Esophagus squamous epithelium (tissue), 5 donors: ENCODE measurements around the gene DTX2. TPM values are rescaled to one million over a fixed set of nuclear protein-coding genes. Genes with fewer than 3 reads are reported as not detected.
A peak's percentile ranks its signal among the peaks of the same experiment; 100 is the strongest.
"Not testable (repeated sequence)": the region's sequence is repeated elsewhere in the genome, so short reads cannot be mapped to it uniquely, and the experiment has no call there.

Experiments used
- DNase-seq: peaks from one replicate; lab custom pipeline; 2025; lab: John Stamatoyannopoulos, UW
- H3K27ac ChIP-seq, 4 donors: fragments of 200-600 bp; sonication (generic); one replicate each; pipeline ENCODE4 v1.5.1; 2016 to 2019; ENCODE audit warnings: mild to moderate bottlenecking in 1 of 4
- H3K27me3 ChIP-seq, 4 donors: fragments of 200-600 bp; sonication (generic); 1 replicate in 3 of 4; 2 replicates in 1 of 4; pipeline versions ENCODE4 v1.5.1 to v1.6.0; 2017 to 2021; ENCODE audit warnings: antibody characterized with exemption in 1 of 4
- H3K36me3 ChIP-seq, 3 donors: fragments of 200-600 bp; sonication (generic); one replicate each; pipeline ENCODE4 v1.5.1; 2016 to 2019
- H3K4me1 ChIP-seq, 3 donors: fragments of 200-600 bp; sonication (generic); one replicate each; pipeline ENCODE4 v1.5.1; 2017 to 2019
- H3K4me3 ChIP-seq, 4 donors: fragments of 200-600 bp; sonication (generic); 1 replicate in 3 of 4; 2 replicates in 1 of 4; pipeline ENCODE4 v1.5.1; 2016 to 2019; ENCODE audit warnings: mild to moderate bottlenecking in 2 of 4, moderate library complexity in 1 of 4
- H3K9me3 ChIP-seq, 3 donors: fragments of 200-600 bp; sonication (generic); one replicate each; pipeline ENCODE4 v1.5.1; 2016 to 2019
- CTCF ChIP-seq, 6 experiments: fragments of 450-650 bp in 4 of 6; fragments of 200-600 bp in 2 of 6; sonication (generic) in 2 of 6; IDR thresholded peaks; one replicate each; pipeline ENCODE4 v1.5.1; 2016 to 2019; ENCODE audit warnings: antibody characterized with exemption in 6 of 6, mild to moderate bottlenecking in 4 of 6, moderate library complexity in 4 of 6
- POLR2A ChIP-seq, 4 donors: fragments of 450-650 bp; IDR thresholded peaks; one replicate each; pipeline ENCODE4 v1.6.1; 2017; ENCODE audit warnings: antibody characterized with exemption in 4 of 4, mild to moderate bottlenecking in 4 of 4, moderate library complexity in 3 of 4
- WGBS, 2 donors: methylation state at CpG; one replicate each; pipeline ENCODE4 v1.1.5; 2018; 5-methylcytosine and 5-hydroxymethylcytosine counted together
- intact Hi-C: fragments of 100-400 bp; cut with DNase I; formaldehyde crosslinking; loops from one replicate; pipeline ENCODE4 v1.15.0; 2022
- total RNA-seq, 4 donors: library from RNA; depleted of rRNA; stranded (reverse); fragments of >200 nt; gene quantifications; one replicate each; pipeline ENCODE4 v1.1.0, GENCODE V29; 2016
- donor health status: DM: yes; HTN: yes; CAD: no.

The DTX2 gene
- total RNA-seq, 4 donors from 2014 or later, result 38.7 to 107 (median 59.7) TPM

GRCh38 chr7:76430211-76430610 is 31.3 kb upstream of the DTX2 start:
- Histone ChIP-seq H3K4me1 (no peaks in the 10 kb centered on the region), H3K4me3 (no peak overlapping the region), H3K27me3 (no peaks in the 10 kb centered on the region), H3K27ac (no peak overlapping the region), H3K36me3 (no peaks in the 10 kb centered on the region), H3K9me3 (no peaks in the 10 kb centered on the region)
- TF ChIP-seq POLR2A (IDR thresholded peaks at IDR 0.05) (no peak), CTCF (IDR thresholded peaks at IDR 0.05) (no peak)
- WGBS, 2 donors, result 89 to 93% methylated on average over 6 to 8 of the region's 9 CpGs
- no peak for DNase-seq
- intact Hi-C loops, result no loop called here

- Histone ChIP-seq H3K27me3 (no peaks in the 10 kb centered on the region), H3K36me3 (no peaks in the 10 kb centered on the region), H3K9me3 (no peaks in the 10 kb centered on the region), H3K4me3 (no peak overlapping the region), H3K4me1 (no peaks in the 10 kb centered on the region), H3K27ac (no peak overlapping the region)
- intact Hi-C loops, result no loop called here
- TF ChIP-seq POLR2A (IDR thresholded peaks at IDR 0.05) (no peak), CTCF (IDR thresholded peaks at IDR 0.05) (no peak)
- 91 to 100% methylated on average over 3 of the region's 3 CpGs for WGBS, 2 donors
- DNase-seq, result no peak
Observed at GRCh38 chr7:76430836-76431235, 30.7 kb upstream of the DTX2 start.

GRCh38 chr7:76437873-76438272 is 23.6 kb upstream of the DTX2 start:
- DNase-seq, result peak; percentile 12
- H3K27ac ChIP-seq, result peak overlapping the region; percentile 5 to 83 (median 72)
- WGBS, 2 donors, result 0 to 22% methylated on average over 2 of the region's 2 CpGs
- peak; percentile 34 to 78 (median 48) for TF ChIP-seq CTCF (IDR thresholded peaks at IDR 0.05)
- H3K4me1 ChIP-seq, intact Hi-C loops, H3K27me3 ChIP-seq, H3K36me3 ChIP-seq, H3K4me3 ChIP-seq, H3K9me3 ChIP-seq: not testable (repeated sequence)

- H3K27me3 ChIP-seq, H3K4me3 ChIP-seq, H3K9me3 ChIP-seq, intact Hi-C loops, H3K36me3 ChIP-seq, DNase-seq, H3K27ac ChIP-seq: not testable (repeated sequence)
- H3K4me1 ChIP-seq, result peaks cover 0 to 13% (median 0%) of the 10 kb centered on the region in 3 donors
- WGBS, 2 donors, result 80% methylated on average over 1 of the region's 7 CpGs; no CpG with 5 or more reads in 1 of the 2 donors
Observed at GRCh38 chr7:76439120-76439888, 22.2 kb upstream of the DTX2 start.

GRCh38 chr7:76440404-76440803 is 21.1 kb upstream of the DTX2 start:
- H3K36me3 ChIP-seq, H3K27me3 ChIP-seq, H3K27ac ChIP-seq, H3K9me3 ChIP-seq, intact Hi-C loops, H3K4me3 ChIP-seq, DNase-seq: not testable (repeated sequence)
- H3K4me1 ChIP-seq, result peaks cover 0 to 22% (median 4%) of the 10 kb centered on the region in 3 donors
- 94% methylated on average over 3 of the region's 4 CpGs; no CpG with 5 or more reads in 1 of the 2 donors for WGBS, 2 donors

GRCh38 chr7:76441792-76442191 is 19.7 kb upstream of the DTX2 start:
- H3K27me3 ChIP-seq, H3K9me3 ChIP-seq, H3K27ac ChIP-seq, H3K36me3 ChIP-seq, H3K4me3 ChIP-seq, DNase-seq, intact Hi-C loops: not testable (repeated sequence)
- peaks cover 0 to 26% (median 4%) of the 10 kb centered on the region in 3 donors for H3K4me1 ChIP-seq
- no CpG with 5 or more reads among the region's 10 CpGs for WGBS, 2 donors

GRCh38 chr7:76442664-76443446 is 18.7 kb upstream of the DTX2 start:
- H3K27ac ChIP-seq, H3K4me3 ChIP-seq, intact Hi-C loops, DNase-seq, H3K9me3 ChIP-seq, H3K36me3 ChIP-seq, H3K27me3 ChIP-seq: not testable (repeated sequence)
- peaks cover 0 to 26% (median 4%) of the 10 kb centered on the region in 3 donors for H3K4me1 ChIP-seq
- 60% methylated on average over 2 of the region's 5 CpGs; no CpG with 5 or more reads in 1 of the 2 donors for WGBS, 2 donors

- H3K36me3 ChIP-seq, intact Hi-C loops, DNase-seq, H3K4me3 ChIP-seq, H3K9me3 ChIP-seq, H3K27me3 ChIP-seq: not testable (repeated sequence)
- H3K27ac ChIP-seq, result peak overlapping the region in 1 of 4 donors; percentile 21
- WGBS, 2 donors, result 14 to 24% methylated on average over 7 to 8 of the region's 12 CpGs
- peaks cover 0 to 26% (median 4%) of the 10 kb centered on the region in 3 donors for H3K4me1 ChIP-seq
Observed at GRCh38 chr7:76443846-76444245, 17.7 kb upstream of the DTX2 start.

- Histone ChIP-seq H3K27ac (peak overlapping the region; percentile 70 to 76 (median 72)), H3K4me1 (peaks cover 0 to 26% (median 4%) of the 10 kb centered on the region in 3 donors)
- intact Hi-C loops, H3K27me3 ChIP-seq, H3K9me3 ChIP-seq, H3K36me3 ChIP-seq, H3K4me3 ChIP-seq, DNase-seq: not testable (repeated sequence)
- WGBS, 2 donors, result 0% methylated on average over 3 to 4 of the region's 5 CpGs
Observed at GRCh38 chr7:76445577-76446008, 15.9 kb upstream of the DTX2 start.
